Effector memory CD8-positive, alpha-beta T cell (primary cell): ENCODE results near the gene STRN3.
"Not testable (repeated sequence)": the region's sequence is repeated elsewhere in the genome, so short reads cannot be mapped to it uniquely, and the experiment has no call there.

ENCODE experiments used
- ATAC-seq: fragments of 150-1000 bp; cut with Tn5 transposase; replicated peaks from 2 replicates; pipeline ENCODE4 v1.10.0; 2021; ENCODE audit warnings: mild to moderate bottlenecking, moderate library complexity
- DNase-seq, 3 experiments: peaks; one replicate each; pipeline ENCODE4 v3.0.0; 2021
- H3K27ac Mint-ChIP-seq, 2 donors: one replicate each; pipeline ENCODE4 v1.8.0; 2022; ENCODE audit warnings: mild to moderate bottlenecking in 2 of 2, mixed read lengths in 2 of 2, moderate library complexity in 2 of 2
- H3K27me3 Mint-ChIP-seq, 2 donors: one replicate each; pipeline ENCODE4 v1.8.0; 2022; ENCODE audit warnings: mixed read lengths in 2 of 2
- H3K36me3 Mint-ChIP-seq: one replicate; pipeline ENCODE4 v1.8.0; 2022; ENCODE audit warnings: mild to moderate bottlenecking, moderate library complexity, mixed read lengths; ENCODE audit not compliant: insufficient read depth
- H3K4me1 Mint-ChIP-seq, 2 donors: one replicate each; pipeline ENCODE4 v1.8.0; 2022; ENCODE audit warnings: low read depth in 2 of 2, mixed read lengths in 2 of 2
- H3K4me3 Mint-ChIP-seq, 2 donors: one replicate each; pipeline ENCODE4 v1.8.0; 2022; ENCODE audit warnings: mild to moderate bottlenecking in 2 of 2, mixed read lengths in 2 of 2, moderate library complexity in 2 of 2
- H3K9me3 Mint-ChIP-seq, 2 donors: one replicate each; pipeline ENCODE4 v1.8.0; 2022; ENCODE audit warnings: mixed read lengths in 2 of 2

STRN3 gene

DNA sequence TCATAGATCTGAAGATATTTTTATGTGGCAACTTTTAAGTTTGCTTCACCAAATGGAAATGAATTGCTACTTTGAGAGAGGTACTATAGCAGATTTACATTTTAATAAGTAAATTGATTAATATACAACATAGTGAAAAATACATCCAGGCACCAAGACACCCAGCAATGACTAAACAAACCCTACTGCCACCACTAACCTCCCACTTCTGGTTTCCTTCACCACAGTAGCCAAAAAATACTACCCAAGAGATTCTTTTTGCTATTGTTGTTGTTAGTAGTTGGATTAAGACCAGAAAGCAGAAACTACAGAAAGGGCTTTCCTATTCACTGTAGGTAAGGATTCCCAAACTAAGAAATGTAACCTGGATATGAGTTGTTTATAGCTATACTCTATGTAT is 97.7 kb downstream of the STRN3 start:
- DNase-seq (no peak), ATAC-seq (no peak)
- H3K27me3 Mint-ChIP-seq = no peaks in the 10 kb centered on the region
- H3K9me3 Mint-ChIP-seq = no peaks in the 10 kb centered on the region
- H3K27ac Mint-ChIP-seq = no peak overlapping the region
- H3K4me3 Mint-ChIP-seq = no peak overlapping the region
- H3K4me1 Mint-ChIP-seq = peaks cover 1 to 4% of the 10 kb centered on the region in 2 donors
- peaks cover 25% of the 10 kb centered on the region for H3K36me3 Mint-ChIP-seq

DNA sequence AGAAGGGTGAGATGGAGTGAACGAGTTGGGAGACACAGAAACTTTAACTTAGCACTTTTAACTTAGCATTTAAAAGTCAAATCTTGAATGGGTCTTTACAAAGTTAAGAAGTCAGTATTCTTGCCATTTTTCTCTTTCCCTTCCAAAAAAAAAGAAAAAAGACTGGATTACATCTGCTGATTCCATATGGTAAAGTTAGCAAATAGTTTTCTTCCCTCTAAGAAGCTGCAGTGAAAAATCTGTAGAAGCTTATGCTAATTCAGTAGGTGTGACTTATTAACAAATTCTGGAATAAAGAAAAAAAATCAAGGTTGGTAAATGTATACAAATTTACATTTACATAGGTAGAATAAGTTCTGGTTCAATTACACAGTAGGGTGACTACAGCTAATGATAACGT is 100.9 kb downstream of the STRN3 start:
- H3K9me3 Mint-ChIP-seq = no peaks in the 10 kb centered on the region
- ATAC-seq = no peak
- DNase-seq = no peak
- no peak overlapping the region for H3K4me3 Mint-ChIP-seq
- H3K27me3 Mint-ChIP-seq = no peaks in the 10 kb centered on the region
- peaks cover 11% of the 10 kb centered on the region for H3K36me3 Mint-ChIP-seq
- H3K4me1 Mint-ChIP-seq = peaks cover 1 to 8% of the 10 kb centered on the region in 2 donors
- H3K27ac Mint-ChIP-seq = no peak overlapping the region

DNA sequence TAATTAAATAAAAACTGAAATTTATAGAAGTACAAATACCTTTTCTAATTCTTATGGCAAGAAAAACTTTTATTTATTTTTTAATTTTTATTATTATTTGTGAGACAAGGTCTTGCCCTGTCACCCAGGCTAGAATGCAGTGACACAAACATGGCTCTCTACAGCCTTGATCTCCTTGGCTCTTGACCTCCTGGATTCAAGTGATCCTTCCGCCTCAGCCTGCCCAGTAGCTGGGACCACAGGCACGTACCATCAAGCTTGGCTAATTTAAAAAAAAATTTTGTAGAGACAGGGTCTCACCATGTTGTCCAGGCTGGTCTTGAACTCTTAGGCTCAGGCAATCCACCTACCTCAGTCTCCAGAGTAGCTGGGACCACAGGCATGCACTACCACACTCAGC is 104.4 kb downstream of the STRN3 start:
- H3K27ac Mint-ChIP-seq = no peak overlapping the region
- H3K27me3 Mint-ChIP-seq = no peaks in the 10 kb centered on the region
- ATAC-seq = no peak
- DNase-seq = no peak
- no peak overlapping the region for H3K4me3 Mint-ChIP-seq
- peaks cover 0 to 4% of the 10 kb centered on the region in 2 donors for H3K4me1 Mint-ChIP-seq
- peaks cover 11% of the 10 kb centered on the region for H3K36me3 Mint-ChIP-seq
- no peaks in the 10 kb centered on the region for H3K9me3 Mint-ChIP-seq

DNA sequence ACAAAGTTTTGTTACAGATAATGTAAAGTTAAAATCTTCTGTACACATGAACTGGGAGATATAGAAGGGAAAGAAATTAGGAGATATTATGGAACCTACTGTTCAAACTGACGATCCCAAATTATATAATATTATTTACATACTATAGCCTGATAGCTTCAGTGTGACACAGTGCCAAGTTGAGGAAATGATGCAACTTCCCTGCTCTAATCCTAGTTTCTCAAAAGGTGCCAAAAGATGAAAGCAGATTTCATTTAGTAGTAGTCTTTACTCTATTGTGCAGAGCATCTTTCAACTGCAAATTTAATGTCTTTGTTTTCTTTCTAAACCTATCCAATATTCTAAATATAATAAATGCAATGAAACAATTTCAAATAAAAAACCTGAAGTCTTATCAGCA is 104.9 kb downstream of the STRN3 start:
- peaks cover 14% of the 10 kb centered on the region for H3K36me3 Mint-ChIP-seq
- DNase-seq (no peak), ATAC-seq (no peak)
- H3K9me3 Mint-ChIP-seq = no peaks in the 10 kb centered on the region
- H3K4me1 Mint-ChIP-seq = peaks cover 0 to 4% of the 10 kb centered on the region in 2 donors
- no peak overlapping the region for H3K27ac Mint-ChIP-seq
- no peaks in the 10 kb centered on the region for H3K27me3 Mint-ChIP-seq
- H3K4me3 Mint-ChIP-seq = no peak overlapping the region

DNA sequence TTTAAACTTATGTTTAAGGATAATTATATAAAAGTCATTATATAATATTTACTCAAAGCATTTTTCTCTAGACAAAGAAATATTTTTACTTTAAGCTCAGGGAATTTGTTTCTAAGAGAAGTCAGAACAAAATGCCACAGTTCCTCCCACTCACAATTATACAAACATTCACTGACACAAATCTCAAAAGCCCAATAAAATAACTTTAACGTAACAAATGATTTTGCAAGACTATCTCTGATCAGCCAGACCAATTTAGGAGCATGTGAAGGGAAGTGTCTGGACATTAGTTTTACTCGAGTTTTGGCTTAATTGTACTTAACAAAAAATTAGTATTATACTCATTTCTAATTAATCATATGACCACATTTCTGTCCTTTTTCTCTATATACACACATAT is 110.6 kb downstream of the STRN3 start:
- H3K27ac Mint-ChIP-seq = no peak overlapping the region
- no peak overlapping the region for H3K4me3 Mint-ChIP-seq

DNA sequence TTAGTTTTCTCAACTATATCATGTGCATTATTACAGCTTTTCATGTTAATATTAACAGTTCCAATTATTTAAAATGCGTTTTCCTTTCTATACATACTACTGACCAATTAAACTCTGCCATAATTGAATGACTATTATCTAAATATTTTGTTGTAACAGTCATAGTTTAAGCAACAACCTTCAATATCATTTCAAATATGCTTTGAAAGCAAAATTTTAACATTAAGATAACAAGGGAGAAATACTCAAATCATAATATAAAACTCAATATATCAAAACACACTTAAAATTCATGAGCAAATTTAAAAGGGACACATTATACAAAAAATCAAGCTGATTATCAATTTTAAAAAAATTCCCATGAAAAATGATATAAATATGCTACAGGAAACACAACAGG is 111.4 kb downstream of the STRN3 start:
- DNase-seq (no peak), ATAC-seq (no peak)
- Mint-ChIP-seq H3K4me1 (no peaks in the 10 kb centered on the region), H3K36me3 (peaks cover 17% of the 10 kb centered on the region), H3K27me3 (no peaks in the 10 kb centered on the region), H3K27ac (no peak overlapping the region), H3K4me3 (no peak overlapping the region), H3K9me3 (no peaks in the 10 kb centered on the region)

More for the DNA sequence above, 110.6 kb downstream of the STRN3 start:
- Mint-ChIP-seq H3K9me3 (no peaks in the 10 kb centered on the region), H3K4me1 (peaks cover 0 to 1% of the 10 kb centered on the region in 2 donors), H3K36me3 (peaks cover 17% of the 10 kb centered on the region), H3K27me3 (no peaks in the 10 kb centered on the region)
- DNase-seq (no peak), ATAC-seq (no peak)

DNA sequence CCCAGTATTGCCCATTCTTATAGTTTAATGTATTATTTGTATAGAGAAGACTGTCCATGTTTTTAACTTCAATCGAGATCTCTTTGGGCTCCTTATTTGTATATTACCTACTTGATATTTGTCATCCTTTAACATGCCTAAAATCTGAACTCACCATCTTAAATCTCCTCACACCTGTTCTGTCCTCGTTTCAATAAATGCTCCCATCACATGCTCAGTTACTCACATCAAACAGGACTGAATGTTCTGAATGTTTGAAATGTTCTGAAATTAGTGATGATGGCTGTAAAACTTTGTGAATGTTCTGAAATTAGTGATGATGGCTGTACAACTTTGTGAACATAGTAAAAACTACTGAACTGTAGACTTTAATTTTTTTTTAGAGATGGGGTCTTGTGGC is 117.4 kb downstream of the STRN3 start:
- Mint-ChIP-seq H3K27me3 (no peaks in the 10 kb centered on the region), H3K36me3 (peaks cover 18% of the 10 kb centered on the region), H3K9me3 (no peaks in the 10 kb centered on the region), H3K27ac (no peak overlapping the region), H3K4me1 (peaks cover 0 to 2% of the 10 kb centered on the region in 2 donors), H3K4me3 (no peak overlapping the region)
- DNase-seq (no peak), ATAC-seq (no peak)

DNA sequence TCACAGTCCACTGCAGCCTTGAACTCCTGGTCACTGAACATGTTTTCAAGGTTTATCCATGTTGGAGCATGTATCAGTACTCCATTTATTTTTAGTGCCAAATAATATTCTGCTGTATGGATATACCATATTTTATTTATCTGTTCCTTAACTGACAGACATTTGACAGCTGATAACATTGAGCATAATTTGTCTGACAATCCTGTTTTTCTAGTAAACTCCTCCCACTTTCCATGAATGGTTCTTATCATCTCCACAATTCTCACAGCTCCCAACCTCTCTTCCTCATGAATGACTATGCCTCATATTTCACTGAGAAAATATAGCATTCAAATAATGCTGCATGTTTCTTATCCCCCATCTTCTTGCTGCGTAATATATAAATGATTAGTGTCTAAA is 118.5 kb downstream of the STRN3 start:
- no peaks in the 10 kb centered on the region for H3K9me3 Mint-ChIP-seq
- H3K27ac Mint-ChIP-seq = no peak overlapping the region
- H3K27me3 Mint-ChIP-seq = no peaks in the 10 kb centered on the region
- peaks cover 18% of the 10 kb centered on the region for H3K36me3 Mint-ChIP-seq
- peaks cover 0 to 2% of the 10 kb centered on the region in 2 donors for H3K4me1 Mint-ChIP-seq
- DNase-seq = no peak
- H3K4me3 Mint-ChIP-seq = no peak overlapping the region
- ATAC-seq = no peak

DNA sequence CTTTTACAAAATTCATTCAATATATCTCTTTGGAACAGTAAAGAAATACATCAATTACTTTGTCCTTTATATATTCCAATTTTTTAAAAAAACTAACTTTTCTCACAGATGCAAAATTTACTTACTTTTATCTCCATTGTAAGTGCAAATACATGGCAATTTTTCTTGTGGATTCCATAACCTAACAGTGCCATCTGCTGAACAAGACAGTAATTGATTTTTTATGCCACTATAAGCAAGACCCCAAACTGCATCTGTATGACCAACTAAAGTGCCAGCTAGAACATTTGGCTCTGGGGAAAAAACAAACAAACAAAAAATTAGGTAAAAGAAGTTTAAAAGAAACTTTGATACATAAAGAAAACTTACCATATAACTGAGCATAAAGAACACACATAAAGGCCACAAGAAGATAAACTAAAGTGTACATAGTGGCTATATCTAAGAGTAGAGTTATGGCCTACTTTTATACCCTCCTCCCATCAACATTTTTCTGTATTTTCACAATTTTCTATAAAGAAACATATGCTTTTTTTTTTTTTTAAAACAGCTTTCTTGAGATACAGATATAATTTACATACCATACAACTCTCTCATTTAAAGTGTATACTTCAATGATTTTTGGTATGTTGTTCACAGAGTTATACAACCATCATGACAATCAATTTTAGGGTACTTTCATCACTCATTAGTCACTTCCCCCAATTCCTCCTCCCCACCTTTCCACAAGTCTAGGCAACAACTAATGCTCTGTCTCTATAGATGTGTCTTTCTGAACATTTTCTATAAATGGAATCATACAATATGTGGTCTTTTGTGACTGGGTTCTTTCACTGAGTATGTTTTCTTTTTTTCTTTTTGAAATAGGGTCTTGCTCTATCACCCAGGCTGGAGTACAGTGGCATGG is 119.2 kb downstream of the STRN3 start:
- peaks cover 21% of the 10 kb centered on the region for H3K36me3 Mint-ChIP-seq
- no peaks in the 10 kb centered on the region for H3K9me3 Mint-ChIP-seq
- DNase-seq (no peak), ATAC-seq (no peak)
- H3K4me1 Mint-ChIP-seq = peaks cover 0 to 2% of the 10 kb centered on the region in 2 donors
- H3K27me3 Mint-ChIP-seq = no peaks in the 10 kb centered on the region
- H3K27ac Mint-ChIP-seq = no peak overlapping the region
- no peak overlapping the region for H3K4me3 Mint-ChIP-seq

DNA sequence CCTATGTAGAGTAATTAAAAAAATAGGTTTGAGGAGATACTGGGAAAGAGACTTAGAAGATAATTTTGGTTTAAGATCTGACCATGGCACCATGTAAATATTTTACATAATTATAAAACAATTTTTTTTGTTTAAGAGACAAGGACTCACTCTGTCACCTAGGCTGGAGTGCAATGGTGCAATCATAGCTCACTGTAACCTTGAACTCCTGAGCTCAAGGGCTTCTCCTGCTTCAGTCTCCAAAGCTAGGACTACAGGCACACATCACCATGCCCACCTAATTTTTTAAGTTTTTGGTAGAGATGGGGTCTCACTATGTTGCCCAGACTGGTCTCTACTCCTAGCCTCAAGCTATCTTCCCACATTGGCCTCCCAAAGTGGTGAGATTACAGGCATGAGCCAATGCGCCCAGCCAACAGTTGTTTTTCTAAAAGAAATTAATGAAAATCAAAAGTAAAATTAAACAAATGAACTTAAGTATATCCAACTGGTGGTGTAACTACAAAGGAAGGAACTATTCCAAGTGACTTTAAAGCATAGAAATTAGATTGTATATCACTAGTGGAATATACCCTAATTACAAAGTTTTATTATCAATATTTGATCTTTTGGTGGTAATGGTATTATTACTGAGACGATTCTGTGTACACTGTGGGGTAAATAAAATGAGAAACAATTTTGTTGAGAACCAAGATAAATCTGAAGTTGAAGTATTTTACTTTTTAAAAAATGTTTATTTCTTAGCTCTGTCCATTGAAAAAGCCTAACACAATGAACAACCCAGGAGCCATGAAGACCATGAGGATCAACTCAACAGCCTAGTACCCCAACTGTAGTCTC is 122.7 kb downstream of the STRN3 start:
- DNase-seq (no peak), ATAC-seq (no peak)
- Mint-ChIP-seq H3K4me3 (no peak overlapping the region), H3K27ac (peak overlapping the region in 1 of 2 donors; percentile 89), H3K27me3 (no peaks in the 10 kb centered on the region), H3K9me3 (no peaks in the 10 kb centered on the region), H3K36me3 (peaks cover 24% of the 10 kb centered on the region), H3K4me1 (peaks cover 2 to 5% of the 10 kb centered on the region in 2 donors)

DNA sequence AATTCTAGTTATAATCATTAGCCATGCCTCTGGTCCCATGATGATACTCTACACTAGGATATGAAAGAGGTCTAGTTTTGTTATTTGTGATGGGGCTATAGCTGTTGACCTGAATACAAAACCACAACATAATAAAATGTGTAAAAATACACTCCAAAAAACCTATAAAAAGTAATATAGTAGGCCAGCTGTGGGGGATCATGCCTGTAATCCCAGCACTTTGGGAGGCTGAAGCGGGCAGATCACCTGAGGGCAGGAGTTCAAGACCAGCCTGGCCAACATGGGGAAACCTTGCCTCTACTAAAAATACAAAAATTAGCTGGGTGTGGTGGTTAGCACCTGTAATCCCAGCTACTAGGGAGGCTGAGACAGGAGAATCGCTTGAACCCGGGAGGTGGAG is 129.1 kb downstream of the STRN3 start:
- ATAC-seq, H3K4me1 Mint-ChIP-seq, H3K4me3 Mint-ChIP-seq, H3K27me3 Mint-ChIP-seq, H3K9me3 Mint-ChIP-seq, H3K27ac Mint-ChIP-seq, DNase-seq: not testable (repeated sequence)
- H3K36me3 Mint-ChIP-seq = peaks cover 50% of the 10 kb centered on the region

DNA sequence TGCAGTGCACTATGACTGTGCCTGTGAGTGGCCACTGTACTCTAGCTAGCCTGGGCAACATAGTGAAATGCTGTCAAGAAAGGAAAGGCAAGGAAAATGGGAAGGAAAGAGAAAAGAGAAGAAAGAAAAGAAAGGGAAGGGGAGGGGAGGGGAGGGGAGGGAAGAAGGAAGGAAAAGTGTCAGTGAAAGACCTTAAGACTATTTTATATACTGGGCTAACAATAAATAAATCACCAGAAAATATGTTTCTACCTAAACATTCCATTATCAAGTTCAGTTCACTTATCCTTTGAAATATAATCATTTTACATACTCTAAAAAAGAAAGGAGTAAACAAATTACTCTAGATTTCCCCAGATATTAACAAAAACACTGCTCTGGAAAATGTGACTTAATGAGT is 129.7 kb downstream of the STRN3 start:
- H3K9me3 Mint-ChIP-seq = no peaks in the 10 kb centered on the region
- peak overlapping the region in 1 of 2 donors; percentile 57 for H3K27ac Mint-ChIP-seq
- ATAC-seq = no peak
- H3K36me3 Mint-ChIP-seq = peaks cover 43% of the 10 kb centered on the region
- H3K4me3 Mint-ChIP-seq = no peak overlapping the region
- DNase-seq = no peak
- H3K27me3 Mint-ChIP-seq = no peaks in the 10 kb centered on the region
- peaks cover 0 to 8% of the 10 kb centered on the region in 2 donors for H3K4me1 Mint-ChIP-seq

DNA sequence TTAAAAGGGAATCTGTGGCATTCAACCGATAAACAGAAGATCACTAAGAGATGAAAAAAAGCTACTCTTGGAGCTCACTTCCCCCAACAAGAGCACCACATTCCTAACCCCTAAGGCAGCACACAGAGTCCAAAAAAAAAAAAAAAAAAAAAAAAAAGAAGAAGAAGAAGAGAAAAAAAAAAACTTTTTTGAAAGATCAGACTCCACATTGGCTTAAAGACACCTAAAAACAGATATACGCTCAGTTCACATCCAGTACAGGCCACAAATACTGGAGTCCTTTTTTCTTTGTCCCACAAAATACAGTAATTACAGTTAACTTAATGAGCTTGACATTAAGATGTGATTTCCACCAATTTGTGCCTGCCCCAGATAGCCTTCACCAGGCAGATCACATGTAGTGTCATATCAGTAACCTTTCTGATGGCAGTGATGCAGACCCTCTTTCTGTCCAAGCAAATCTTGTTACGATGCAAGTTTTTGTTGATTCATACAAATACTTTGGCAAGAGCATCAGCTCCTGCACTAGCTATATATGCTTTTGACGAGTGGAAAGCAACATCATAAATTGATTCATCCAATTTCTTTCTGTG is 131.2 kb downstream of the STRN3 start:
- no peak for DNase-seq
- ATAC-seq = no peak
- no peak overlapping the region for H3K27ac Mint-ChIP-seq
- H3K27me3 Mint-ChIP-seq = no peaks in the 10 kb centered on the region
- no peak overlapping the region for H3K4me3 Mint-ChIP-seq
- no peaks in the 10 kb centered on the region for H3K9me3 Mint-ChIP-seq
- peaks cover 35% of the 10 kb centered on the region for H3K36me3 Mint-ChIP-seq
- peaks cover 0 to 8% of the 10 kb centered on the region in 2 donors for H3K4me1 Mint-ChIP-seq
